GM21717 (cell line): Measurements from ENCODE around the gene RARG.
"Not testable (repeated sequence)": the region's sequence is repeated elsewhere in the genome, so short reads cannot be mapped to it uniquely, and the experiment has no call there.

ENCODE experiments used
- ATAC-seq: cut with Tn5 transposase; IDR thresholded peaks from one replicate; pipeline ENCODE4 v1.9.1; 2021; ENCODE audit warnings: mild to moderate bottlenecking, moderate library complexity; ENCODE audit not compliant: unreplicated experiment

The RARG gene

GRCh38 chr12:53211476-53212381 is 20.3 kb downstream of the RARG start:
- no peak for ATAC-seq

- ATAC-seq, result no peak
Measured at GRCh38 chr12:53210843-53211242, 21.2 kb downstream of the RARG start.

- ATAC-seq, result peak; percentile 42
Measured at GRCh38 chr12:53208877-53209463, 23.0 kb downstream of the RARG start.

- no peak for ATAC-seq
Measured at GRCh38 chr12:53208435-53208834, 23.6 kb downstream of the RARG start.

GRCh38 chr12:53207042-53207441 is 25.0 kb downstream of the RARG start, which contains the start of gene ITGB7:
Gene ITGB7 (minus strand): TSS chr12:53207251. CDS start chr12:53200443, 6,808 bp downstream.
- ATAC-seq, result peak; percentile 40

- ATAC-seq, result peak; percentile 64
Measured at GRCh38 chr12:53205747-53206419, 26.1 kb downstream of the RARG start.

- ATAC-seq, result no peak
Measured at GRCh38 chr12:53204351-53204750, 27.7 kb downstream of the RARG start.

GRCh38 chr12:53202316-53202715 is 29.7 kb downstream of the RARG start:
- ATAC-seq, result not testable (repeated sequence)

GRCh38 chr12:53201639-53202038 is 30.4 kb downstream of the RARG start:
- no peak for ATAC-seq

- no peak for ATAC-seq
Measured at GRCh38 chr12:53201177-53201541, 30.9 kb downstream of the RARG start.

- peak; percentile 43 for ATAC-seq
Measured at GRCh38 chr12:53200458-53201176, 31.4 kb downstream of the RARG start.

GRCh38 chr12:53200107-53200457 is 31.9 kb downstream of the RARG start:
- peak; percentile 10 for ATAC-seq

- ATAC-seq, result no peak
Measured at GRCh38 chr12:53199700-53200099, 32.3 kb downstream of the RARG start.

- no peak for ATAC-seq
Measured at GRCh38 chr12:53198486-53199110, 33.4 kb downstream of the RARG start.

GRCh38 chr12:53197011-53197640 is 34.9 kb downstream of the RARG start:
- ATAC-seq, result no peak

- ATAC-seq, result no peak
Measured at GRCh38 chr12:53196486-53196885, 35.5 kb downstream of the RARG start.

- no peak for ATAC-seq
Measured at GRCh38 chr12:53195516-53196420, 36.2 kb downstream of the RARG start.

GRCh38 chr12:53194973-53195372 is 37.0 kb downstream of the RARG start:
- no peak for ATAC-seq
